K562 (cell line): ENCODE data around the gene GPR39. TPM values are rescaled to one million over a fixed set of nuclear protein-coding genes. Genes with fewer than 3 reads are reported as not detected.

Experiments used
- ATAC-seq: fragments of 200-7000 bp; cut with Tn5 transposase; 3 replicates; pipeline ENCODE4 v1.9.1; 2020; ENCODE audit warnings: moderate library complexity
- BruUV-seq: library from RNA; stranded (reverse); fragments of 400-500 nt; replicated peaks from 2 replicates; lab custom pipeline; 2021; lab: Mats Ljungman, UMichigan
- CTCF ChIA-PET: fragments of 300-600 bp; formaldehyde crosslinking; extraction: SDS; loops from one replicate; lab custom pipeline; 2021; ENCODE audit warnings: low intra/inter-chr PET ratio; lab: Yijun Ruan, JAX
- POLR2A ChIA-PET: fragments of 300-600, 350-650 bp; sonication (Branson Sonifier 250); formaldehyde crosslinking; extraction: SDS; loops from one replicate; lab custom pipeline; 2021; ENCODE audit warnings: antibody characterized with exemption, inconsistent platforms; lab: Yijun Ruan, JAX
- DNase-seq, 4 experiments: peaks; one replicate each; pipeline versions ENCODE4 v3.0.0 to v3.0.0-alpha.2; 2011 to 2018; ENCODE audit warnings: low spot score in 3 of 4, mixed read lengths in 3 of 4; ENCODE audit errors: extremely low read depth in 1 of 4
- FAIRE-seq: peaks from 2 replicates; lab custom pipeline; 2011; peaks lifted over from hg19 to GRCh38; lab: Jason Lieb, UNC
- H2AFZ ChIP-seq: 2 replicates; pipeline ENCODE4 v1.6.0; 2011; ENCODE audit warnings: low read depth, low read length, control low read depth, inconsistent platforms
- H3K27ac ChIP-seq: fragments of 200-600 bp; 3 replicates; pipeline ENCODE4 v1.8.0; 2011; ENCODE audit warnings: low read depth, mild to moderate bottlenecking, control low read depth, inconsistent platforms, low read length, moderate library complexity, mixed read lengths; ENCODE audit errors: extremely low read depth
- H3K27me3 ChIP-seq, 2 experiments: fragments of 300-600 bp in 1 of 2; 2 replicates in 1 of 2; 3 replicates in 1 of 2; pipeline versions ENCODE4 v1.6.0 to v1.8.0; 2011; ENCODE audit warnings: inconsistent platforms in 2 of 2, low read length in 2 of 2, mild to moderate bottlenecking in 1 of 2, mixed read lengths in 1 of 2, moderate library complexity in 1 of 2; ENCODE audit not compliant: control insufficient read depth in 2 of 2, insufficient read depth in 2 of 2
- H3K36me3 ChIP-seq: fragments of 300-600 bp; 3 replicates; pipeline ENCODE4 v1.8.0; 2011; ENCODE audit warnings: mild to moderate bottlenecking, low read length, inconsistent platforms; ENCODE audit not compliant: control insufficient read depth, insufficient read depth
- H3K4me1 ChIP-seq, 2 experiments: fragments of 200-600 bp in 1 of 2; replicated peaks in 1 of 2; 2 replicates in 1 of 2; 3 replicates in 1 of 2; pipeline versions ENCODE4 v1.5.1 to v1.8.0; 2011; ENCODE audit warnings: inconsistent platforms in 2 of 2, low read length in 2 of 2, mild to moderate bottlenecking in 1 of 2, mixed read lengths in 1 of 2, moderate library complexity in 1 of 2; ENCODE audit not compliant: control insufficient read depth in 2 of 2, insufficient read depth in 2 of 2
- H3K4me2 ChIP-seq: 2 replicates; pipeline ENCODE4 v1.6.1; 2011; ENCODE audit warnings: low read length, control low read depth, inconsistent platforms, mixed read lengths; ENCODE audit not compliant: insufficient read depth
- H3K4me3 ChIP-seq: fragments of 200-600 bp; sonication (generic), shearing (Covaris generic); 2 replicates; pipeline ENCODE4 v1.5.1; 2016; ENCODE audit warnings: control low read depth, inconsistent platforms
- H3K79me2 ChIP-seq: fragments of 200-600 bp; 3 replicates; pipeline ENCODE4 v1.8.0; 2011; ENCODE audit warnings: low read length, inconsistent platforms; ENCODE audit not compliant: control insufficient read depth, insufficient read depth
- H3K9ac ChIP-seq, 2 experiments: 2 replicates each; pipeline versions ENCODE4 v1.6.0 to v1.6.1; 2011; ENCODE audit warnings: low read depth in 2 of 2, low read length in 2 of 2, control low read depth in 1 of 2, inconsistent platforms in 1 of 2, mild to moderate bottlenecking in 1 of 2, mixed read lengths in 1 of 2; ENCODE audit not compliant: insufficient read depth in 1 of 2
- H3K9me1 ChIP-seq: one replicate; pipeline ENCODE4 v1.6.0; 2011; ENCODE audit warnings: inconsistent platforms, mild to moderate bottlenecking, low read length, moderate library complexity; ENCODE audit not compliant: control insufficient read depth, insufficient read depth
- H3K9me3 ChIP-seq: replicated peaks from 2 replicates; pipeline ENCODE4 v1.5.1; 2011; ENCODE audit warnings: low read depth, low read length, inconsistent platforms; ENCODE audit not compliant: control insufficient read depth, insufficient read depth
- H4K20me1 ChIP-seq: replicated peaks from 2 replicates; pipeline ENCODE4 v1.6.1; 2011; ENCODE audit warnings: low read length, inconsistent platforms, mixed read lengths; ENCODE audit not compliant: control insufficient read depth, insufficient read depth
- ADNP ChIP-seq: fragments of 200-800 bp; sonication (Bioruptor generic); IDR thresholded peaks from 2 replicates; pipeline ENCODE4 v1.6.1; 2016; ENCODE audit warnings: missing genetic modification characterization, missing compliant biosample characterization
- CCNT2 ChIP-seq: IDR thresholded peaks from 2 replicates; pipeline ENCODE4 v1.6.1; 2011; ENCODE audit warnings: borderline replicate concordance, low read depth, mild to moderate bottlenecking, moderate library complexity, mixed read lengths, low read length; ENCODE audit not compliant: insufficient read length; ENCODE audit errors: extremely low read depth
- CEBPZ ChIP-seq: fragments of 150-350 bp; IDR thresholded peaks from 2 replicates; pipeline ENCODE4 v1.6.1; 2014; ENCODE audit warnings: low read depth, mild to moderate bottlenecking, low read length, borderline replicate concordance
- CXXC5 ChIP-seq: fragments of 250-450 bp; sonication (Bioruptor Pico); IDR thresholded peaks from 2 replicates; pipeline ENCODE4 v1.8.0; 2022; ENCODE audit warnings: inconsistent platforms, mild to moderate bottlenecking, moderate library complexity
- HDGF ChIP-seq: fragments of 450-650 bp; IDR thresholded peaks from 2 replicates; pipeline ENCODE4 v1.6.1; 2016
- IRF9 ChIP-seq: fragments of 450-650 bp; IDR thresholded peaks from 2 replicates; pipeline ENCODE4 v1.6.1; 2016; ENCODE audit warnings: missing biosample characterization, missing genetic modification characterization
- MEF2A ChIP-seq: IDR thresholded peaks from 2 replicates; pipeline ENCODE4 v1.6.1; 2011; ENCODE audit warnings: low read depth, mild to moderate bottlenecking, low read length, moderate library complexity; ENCODE audit not compliant: control insufficient read depth
- NEUROD1 ChIP-seq: fragments of 150-350 bp; IDR thresholded peaks from 2 replicates; pipeline ENCODE4 v1.6.1; 2014; ENCODE audit warnings: borderline replicate concordance, low read length, low read depth; ENCODE audit not compliant: partially characterized antibody
- SOX6 ChIP-seq: fragments of 450-650 bp; IDR thresholded peaks from 2 replicates; pipeline ENCODE4 v1.6.1; 2014; ENCODE audit warnings: mild to moderate bottlenecking
- TARDBP ChIP-seq: fragments of 450-650 bp; IDR thresholded peaks from 2 replicates; pipeline ENCODE4 v1.6.1; 2016
- TRIM24 ChIP-seq, 2 experiments: fragments of 450-650 bp; IDR thresholded peaks; 2 replicates each; pipeline ENCODE4 v1.6.1; 2016
- ZNF253 ChIP-seq: fragments of 250-450 bp; sonication (Bioruptor Pico); conservative IDR thresholded peaks from 2 replicates; pipeline ENCODE4 v1.6.1; 2021; ENCODE audit warnings: mild to moderate bottlenecking
- WGBS: fragments of 100-300 bp; shearing (Covaris generic); methylation state at CpG from one replicate; pipeline ENCODE4 v1.1.6; 2016; ENCODE audit warnings: low coverage, mixed read lengths; ENCODE audit not compliant: insufficient coverage; ENCODE audit errors: missing lambda C conversion rate; 5-methylcytosine and 5-hydroxymethylcytosine counted together
- in situ Hi-C: fragments of 300-500 bp; cut with MboI; formaldehyde crosslinking; loops from 4 replicates; pipeline ENCODE4 v1.15.0; 2018; ENCODE audit warnings: inconsistent platforms, mixed read lengths
- intact Hi-C: fragments of 100-400 bp; cut with micrococcal nuclease; formaldehyde crosslinking; loops from 2 replicates; pipeline ENCODE4 v1.14.2; 2022
- polyA plus RNA-seq, 8 experiments: library from polyadenylated mRNA; depleted of rRNA in 4 of 8; stranded (reverse) in 5 of 8; unstranded in 3 of 8; fragments of >200 nt; fragmentation: Nextera tagmentation in 2 of 8; fragmentation: Illumina TruSeq in 1 of 8; extraction: Ambion mirVana in 2 of 8; extraction: Trizol in 1 of 8; gene quantifications; 2 replicates each; pipeline versions ENCODE4 v1.2.1 to v1.2.3, GENCODE V29; 2011 to 2014; ENCODE audit warnings: inconsistent platforms in 1 of 8, missing spikeins in 1 of 8
- total RNA-seq, 7 experiments: library from RNA; depleted of rRNA in 6 of 7; stranded (reverse); fragments of >200 nt in 6 of 7; fragmentation: Illumina TruSeq in 2 of 7; extraction: Trizol in 2 of 7; gene quantifications; 2 replicates each; pipeline versions ENCODE4 v1.2.1 to v1.2.3, GENCODE V29; 2011 to 2021; ENCODE audit warnings: low replicate concordance in 1 of 7

Gene GPR39
- total and polyA plus RNA-seq, 9 of the 15 experiments (the other 6 are each of a cell fraction or from before 2014, with no cell fraction given): 0.04 TPM; not detected in 8

GRCh38 chr2:132564065-132564464 is 147.5 kb downstream of the GPR39 start:
- DNase-seq (no peak), ATAC-seq (no peak), FAIRE-seq (no peak)
- H3K9ac ChIP-seq: no peak overlapping the region
- no peak overlapping the region for H3K4me2 ChIP-seq
- WGBS: 0% methylated on average over 2 of the region's 2 CpGs
- H3K27me3 ChIP-seq: no peaks in the 10 kb centered on the region; a peak in 1 of 5 replicates
- ChIA-PET CTCF (no interaction called here), POLR2A (no interaction called here)
- H3K4me1 ChIP-seq: no peaks in the 10 kb centered on the region
- H3K4me3 ChIP-seq: no peak overlapping the region
- H4K20me1 ChIP-seq: no peaks in the 10 kb centered on the region
- H3K79me2 ChIP-seq: no peaks in the 10 kb centered on the region
- no TSS peak for BruUV-seq
- peaks cover 2% of the 10 kb centered on the region for H3K9me1 ChIP-seq
- H3K9me3 ChIP-seq: no peaks in the 10 kb centered on the region
- H3K27ac ChIP-seq: no peak overlapping the region
- TF ChIP-seq CXXC5 (no peak), TRIM24 (IDR thresholded peaks at IDR 0.05) (no peak), CCNT2 (no peak), TARDBP (no peak), MEF2A (no peak), ZNF253 (no peak), ADNP (tag) (no peak), SOX6 (no peak), IRF9 (tag) (no peak), HDGF (no peak), CEBPZ (no peak), NEUROD1 (no peak)
- no peak overlapping the region for H2AFZ ChIP-seq
- in situ Hi-C loops: no loop called here
- H3K36me3 ChIP-seq: no peaks in the 10 kb centered on the region
- intact Hi-C loops: no loop called here
